HG03159 (cell line): ENCODE data around the gene CCT6A.
"Not testable (repeated sequence)": the region's sequence is repeated elsewhere in the genome, so short reads cannot be mapped to it uniquely, and the experiment has no call there.

Source experiments
- ATAC-seq: cut with Tn5 transposase; IDR thresholded peaks from one replicate; pipeline ENCODE4 v1.9.1; 2021; ENCODE audit warnings: mild to moderate bottlenecking, moderate library complexity; ENCODE audit not compliant: unreplicated experiment

The CCT6A gene, protein sequence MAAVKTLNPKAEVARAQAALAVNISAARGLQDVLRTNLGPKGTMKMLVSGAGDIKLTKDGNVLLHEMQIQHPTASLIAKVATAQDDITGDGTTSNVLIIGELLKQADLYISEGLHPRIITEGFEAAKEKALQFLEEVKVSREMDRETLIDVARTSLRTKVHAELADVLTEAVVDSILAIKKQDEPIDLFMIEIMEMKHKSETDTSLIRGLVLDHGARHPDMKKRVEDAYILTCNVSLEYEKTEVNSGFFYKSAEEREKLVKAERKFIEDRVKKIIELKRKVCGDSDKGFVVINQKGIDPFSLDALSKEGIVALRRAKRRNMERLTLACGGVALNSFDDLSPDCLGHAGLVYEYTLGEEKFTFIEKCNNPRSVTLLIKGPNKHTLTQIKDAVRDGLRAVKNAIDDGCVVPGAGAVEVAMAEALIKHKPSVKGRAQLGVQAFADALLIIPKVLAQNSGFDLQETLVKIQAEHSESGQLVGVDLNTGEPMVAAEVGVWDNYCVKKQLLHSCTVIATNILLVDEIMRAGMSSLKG

DNA sequence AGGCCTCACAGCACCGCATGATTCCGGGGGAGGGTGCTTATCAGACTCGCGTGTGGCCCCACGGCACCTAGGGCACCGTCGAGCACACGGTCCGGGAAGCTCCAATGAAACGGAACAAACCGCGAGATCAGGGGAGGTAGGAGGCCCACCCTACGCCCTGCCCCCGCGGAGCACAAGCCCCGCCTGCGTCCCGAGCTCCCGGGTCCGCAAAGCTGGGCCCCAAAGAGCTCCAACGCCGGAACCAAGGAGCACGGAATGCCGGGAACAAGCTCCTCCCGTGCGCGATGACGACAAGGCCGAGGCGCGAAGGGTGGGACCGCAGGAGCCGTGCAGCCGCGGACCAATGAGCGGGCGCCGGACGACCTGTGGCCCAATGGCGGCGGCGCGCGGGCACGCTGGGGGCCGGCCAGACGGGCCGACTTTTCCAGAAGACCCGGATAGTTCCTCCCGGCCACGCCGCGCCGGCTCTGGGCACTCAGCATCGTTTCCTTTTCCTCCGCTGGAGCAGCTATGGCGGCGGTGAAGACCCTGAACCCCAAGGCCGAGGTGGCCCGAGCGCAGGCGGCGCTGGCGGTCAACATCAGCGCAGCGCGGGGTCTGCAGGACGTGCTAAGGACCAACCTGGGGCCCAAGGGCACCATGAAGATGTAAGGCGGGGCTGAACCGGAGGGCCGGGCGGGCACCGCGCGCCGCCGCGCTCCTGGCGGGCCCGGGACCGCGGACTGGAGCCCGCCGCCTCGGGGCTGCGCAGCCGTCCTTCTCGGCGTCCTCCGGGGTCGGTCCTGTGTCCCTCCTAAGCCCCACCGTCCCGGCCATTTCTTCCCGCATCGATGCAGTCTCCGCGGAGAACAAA is at the start of gene CCT6A, which contains the start of gene PSPH:
Gene CCT6A, plus strand, starts transcription at position 427 of the 853 bp plus-strand sequence. Its CDS starts 84 bp downstream, at position 511.
Gene PSPH, minus strand, starts transcription at position 106 of the 853 bp plus-strand sequence. CDS start 30,232 bp downstream, outside the sequence.
- ATAC-seq = peak; percentile 96

GRCh38 chr7:56003749-56004148 is 47.8 kb upstream of the CCT6A start:
- ATAC-seq = no peak

DNA sequence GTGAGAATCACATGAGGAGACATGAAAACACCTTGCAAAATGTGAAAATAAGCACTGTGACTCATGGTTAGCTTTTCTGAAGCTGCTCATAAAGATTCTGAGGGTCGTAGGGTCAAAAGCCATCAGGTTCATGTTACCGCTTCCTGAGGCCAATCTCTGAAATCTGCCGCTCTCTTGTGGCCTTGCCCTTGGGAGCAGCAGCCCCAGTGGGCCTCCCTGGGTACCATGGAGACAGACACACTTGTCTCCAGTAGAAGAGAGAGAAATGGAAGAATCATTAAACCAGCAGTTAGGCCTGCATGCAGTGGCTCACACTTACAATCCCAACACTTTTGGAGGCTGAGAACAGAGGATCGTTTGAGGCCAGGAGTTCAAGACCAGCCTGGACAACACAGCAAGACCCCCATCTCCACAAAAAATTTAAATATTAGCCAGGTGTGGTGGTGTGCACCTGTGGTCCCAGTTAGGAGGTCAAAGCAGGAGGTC is 44.4 kb upstream of the CCT6A start:
- no peak for ATAC-seq

DNA sequence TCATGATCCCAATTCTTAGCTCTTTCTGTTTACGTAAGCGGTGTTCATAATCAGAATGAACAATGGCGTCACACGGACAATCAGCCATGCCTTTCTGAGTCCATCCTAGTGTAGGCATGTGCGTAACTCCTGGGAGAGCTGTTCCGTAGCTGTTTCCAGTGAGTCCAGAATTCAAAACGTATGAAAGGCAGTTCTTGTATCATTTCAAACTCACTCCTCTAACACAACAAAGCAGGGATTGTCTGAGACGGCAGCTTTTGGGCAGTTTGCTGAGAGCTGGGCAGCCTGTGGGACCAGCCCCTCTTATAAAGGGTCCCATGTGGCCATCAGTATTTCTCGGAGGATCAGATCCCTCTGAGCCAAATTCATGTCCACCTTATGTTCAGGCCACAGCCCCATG is 43.7 kb upstream of the CCT6A start:
- no peak for ATAC-seq

GRCh38 chr7:56009695-56010094 is 41.9 kb upstream of the CCT6A start:
- no peak for ATAC-seq

- ATAC-seq = not testable (repeated sequence)
Observed at GRCh38 chr7:56017015-56017414, 34.5 kb upstream of the CCT6A start.

GRCh38 chr7:56019501-56019900 is 32.1 kb upstream of the CCT6A start:
- ATAC-seq = no peak

GRCh38 chr7:56023500-56023899 is 28.1 kb upstream of the CCT6A start:
- ATAC-seq = no peak

GRCh38 chr7:56026538-56026937 is 25.0 kb upstream of the CCT6A start:
- no peak for ATAC-seq

- ATAC-seq = no peak
Observed at GRCh38 chr7:56028942-56029630, 22.5 kb upstream of the CCT6A start.

DNA sequence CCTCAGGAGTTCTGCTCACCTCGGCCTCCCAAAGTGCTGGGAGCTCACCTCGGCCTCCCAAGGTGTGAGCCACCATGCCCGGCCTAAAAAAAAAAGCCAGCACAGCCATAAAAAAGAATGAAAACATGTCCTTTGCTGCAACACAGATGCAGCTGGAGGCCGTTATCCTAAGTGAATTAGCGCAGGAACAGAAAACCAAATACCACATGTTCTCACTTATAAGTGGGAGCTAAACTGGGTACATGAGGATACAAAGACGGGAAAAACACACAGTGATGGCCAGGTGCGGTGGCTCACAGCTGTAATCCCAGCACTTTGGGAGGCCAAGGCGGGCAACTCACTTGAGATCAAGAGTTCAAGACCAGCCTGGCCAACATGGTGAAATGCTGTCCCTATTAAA is 21.2 kb upstream of the CCT6A start:
- ATAC-seq = no peak

DNA sequence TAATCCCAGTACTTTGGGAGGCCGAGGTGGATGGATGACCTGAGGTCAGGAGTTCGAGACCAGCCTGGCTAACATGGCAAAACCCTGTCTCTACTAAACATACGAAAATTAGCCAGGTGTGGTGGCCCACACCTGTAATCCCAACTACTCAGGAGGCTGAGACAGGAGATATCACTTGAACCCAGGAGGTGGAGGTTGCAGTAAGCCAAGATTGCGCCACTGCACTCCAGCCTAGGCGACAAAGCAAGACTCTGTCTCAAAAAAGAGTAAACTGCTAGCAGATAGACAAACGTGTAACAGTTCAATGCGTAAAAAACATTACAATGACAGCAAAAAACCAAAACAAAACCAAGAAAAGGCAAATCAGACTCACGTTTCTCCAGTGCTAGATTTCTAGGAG is 20.0 kb upstream of the CCT6A start:
- not testable (repeated sequence) for ATAC-seq

- ATAC-seq = not testable (repeated sequence)
Observed at GRCh38 chr7:56032578-56032977, 19.0 kb upstream of the CCT6A start.

DNA sequence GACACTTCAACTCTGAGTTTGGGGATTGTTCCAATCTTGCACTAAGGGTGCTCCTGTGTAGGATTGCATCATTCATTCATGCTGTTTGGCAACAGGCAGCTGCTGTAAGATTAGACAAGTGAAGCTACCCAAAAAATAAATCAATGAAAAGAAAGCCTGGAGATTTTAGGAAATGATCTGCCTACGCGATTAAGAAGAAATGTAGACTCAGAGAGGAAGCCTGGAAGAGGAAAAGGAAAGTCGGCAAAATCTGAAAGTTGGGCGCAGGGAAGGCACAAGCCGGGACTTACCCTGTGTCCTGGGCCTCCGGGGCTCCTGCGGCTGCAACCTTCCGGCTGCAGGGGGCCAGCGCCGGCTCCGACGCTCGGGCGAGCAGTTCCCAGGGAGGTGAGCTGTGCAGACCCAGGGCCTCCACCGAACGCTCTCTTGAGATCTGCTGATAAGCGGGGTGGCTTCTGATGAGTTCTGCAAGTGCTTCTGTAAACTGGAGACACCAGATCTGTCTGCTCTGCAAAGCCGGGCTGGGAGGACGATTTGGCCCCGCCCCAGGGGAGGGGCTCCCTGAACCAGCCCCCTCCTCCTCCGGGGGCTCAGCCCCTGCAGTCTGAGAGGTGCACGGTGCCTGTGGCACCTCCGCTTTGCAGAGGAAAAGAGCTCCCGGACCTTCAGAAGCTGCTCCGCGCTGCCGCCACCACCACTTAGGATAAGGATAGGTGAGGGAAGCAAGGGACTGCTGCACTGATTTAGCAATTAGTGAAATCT is 17.7 kb upstream of the CCT6A start:
- ATAC-seq = peak; percentile 95

DNA sequence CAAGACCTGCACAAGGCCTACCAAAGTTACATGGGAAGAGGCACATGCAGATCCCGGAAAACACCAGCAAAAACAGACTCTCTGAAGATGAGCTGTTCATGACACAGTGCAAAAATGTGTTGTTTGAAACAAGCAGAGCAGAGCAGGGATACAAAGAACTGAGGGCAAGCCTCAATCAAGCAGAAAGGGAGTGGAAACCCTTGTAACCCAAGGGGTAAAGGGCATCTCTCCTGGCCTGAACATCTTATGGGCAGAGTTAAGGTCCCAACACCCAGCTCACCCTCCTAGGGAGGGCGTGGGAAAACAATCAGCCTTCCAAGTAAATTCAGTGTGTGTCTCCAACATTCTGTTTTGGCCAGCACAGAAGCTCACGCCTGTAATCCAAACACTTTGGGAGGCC is 10.8 kb upstream of the CCT6A start:
- no peak for ATAC-seq

- not testable (repeated sequence) for ATAC-seq
Observed at GRCh38 chr7:56045758-56046157, 5.8 kb upstream of the CCT6A start.

DNA sequence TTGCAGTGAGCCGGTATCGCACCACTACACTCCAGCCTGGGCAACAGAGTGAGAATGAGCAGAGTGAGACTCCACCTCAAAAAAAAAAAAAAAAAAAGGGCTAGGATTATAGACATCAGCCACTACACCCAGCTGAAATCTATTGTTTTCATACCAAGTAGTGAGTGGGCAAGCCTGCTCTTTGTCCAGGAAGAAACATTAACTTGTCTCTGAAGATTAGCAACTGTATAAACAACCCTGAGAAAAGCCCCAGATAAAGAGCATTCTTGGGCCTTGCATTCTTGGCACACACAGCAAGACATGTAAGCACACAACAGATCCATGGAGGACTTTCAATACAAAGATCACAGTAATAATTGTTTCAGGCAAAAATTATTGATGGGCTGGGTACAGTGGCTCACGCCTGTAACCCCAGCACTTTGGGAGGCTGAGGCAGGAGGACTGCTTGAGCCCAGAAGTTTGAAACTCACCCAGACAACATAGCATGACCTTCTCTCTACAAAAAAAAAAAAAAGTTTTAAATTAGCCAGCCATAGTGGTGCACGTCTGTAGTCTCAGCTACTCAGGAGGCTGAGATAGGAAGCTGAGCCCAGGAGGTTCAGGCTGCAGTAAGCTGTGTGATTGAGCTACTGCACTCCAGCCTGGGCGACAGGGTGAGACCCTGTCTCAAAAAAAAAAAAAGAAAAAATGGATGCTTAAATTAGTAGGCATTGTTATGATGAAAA is 4.7 kb upstream of the CCT6A start:
- no peak for ATAC-seq

GRCh38 chr7:56047446-56048116 is 4.0 kb upstream of the CCT6A start:
- not testable (repeated sequence) for ATAC-seq

GRCh38 chr7:56048245-56048644 is 3.3 kb upstream of the CCT6A start:
- no peak for ATAC-seq
